Measurements from ENCODE around the gene SLC5A9.
"Not testable (repeated sequence)": the region's sequence is repeated elsewhere in the genome, so short reads cannot be mapped to it uniquely, and the experiment has no call there.

SLC5A9 gene

GRCh38 chr1:48200166-48200900, 22.2 kb upstream of the SLC5A9 start:
- Histone ChIP-seq H3K9me3 (ENCODE audit: insufficient read depth, low read depth, low read length) (no peaks in the 10 kb centered on the region), H3K36me3 (ENCODE audit: insufficient read depth, low read depth, low read length) (no peaks in the 10 kb centered on the region), H3K4me3 (ENCODE audit: low read length) (no peak overlapping the region), H3K4me1 (ENCODE audit: insufficient read depth, low read length) (no peaks in the 10 kb centered on the region), H3K9ac (ENCODE audit: low read depth, low read length) (no peak overlapping the region), H3K27ac (ENCODE audit: low read length) (no peak overlapping the region), H3K27me3 (ENCODE audit: insufficient read depth, low read length) (no peaks in the 10 kb centered on the region)

GRCh38 chr1:48202030-48202752, 20.3 kb upstream of the SLC5A9 start:
- no peak overlapping the region for H3K27ac ChIP-seq (ENCODE audit: low read length)
- no peak overlapping the region for H3K9ac ChIP-seq (ENCODE audit: low read depth, low read length)
- H3K9me3 ChIP-seq (ENCODE audit: insufficient read depth, low read depth, low read length) = no peaks in the 10 kb centered on the region
- H3K4me1 ChIP-seq (ENCODE audit: insufficient read depth, low read length) = no peaks in the 10 kb centered on the region
- H3K36me3 ChIP-seq (ENCODE audit: insufficient read depth, low read depth, low read length) = no peaks in the 10 kb centered on the region
- no peak overlapping the region for H3K4me3 ChIP-seq (ENCODE audit: low read length)
- H3K27me3 ChIP-seq (ENCODE audit: insufficient read depth, low read length) = no peaks in the 10 kb centered on the region

DNA sequence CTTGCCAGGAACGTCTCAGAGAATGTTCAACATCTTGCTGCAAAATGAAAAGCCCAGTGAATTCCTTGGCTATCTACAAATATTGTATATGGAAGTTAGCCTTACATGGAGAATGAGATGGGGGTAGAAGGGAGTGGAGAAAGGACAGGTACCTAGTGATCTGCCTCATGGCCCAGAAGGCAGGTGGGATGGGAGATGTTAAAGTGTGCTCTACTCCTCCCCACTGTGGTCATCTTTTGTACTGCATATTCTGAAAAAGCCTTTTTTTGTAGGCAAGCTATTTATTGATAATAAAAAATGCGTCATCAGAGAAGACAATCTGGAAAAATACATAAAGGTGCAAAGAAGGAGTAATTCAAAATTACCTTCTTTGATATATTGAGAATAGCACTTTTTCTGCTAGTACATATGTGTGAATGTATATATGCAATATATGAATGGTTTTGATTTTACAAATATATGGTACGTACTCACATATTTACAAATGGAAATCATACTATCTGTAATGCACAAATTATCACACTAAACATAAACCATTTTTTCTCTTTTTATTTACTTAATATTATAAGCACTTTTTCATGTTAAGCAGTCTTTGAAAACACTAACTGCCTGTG, 19.1 kb upstream of the SLC5A9 start:
- H3K4me3 ChIP-seq (ENCODE audit: low read length) = no peak overlapping the region

GRCh38 chr1:48205522-48205921, 17.0 kb upstream of the SLC5A9 start:
- Histone ChIP-seq H3K27ac (ENCODE audit: low read length) (no peak overlapping the region), H3K36me3 (ENCODE audit: insufficient read depth, low read depth, low read length) (no peaks in the 10 kb centered on the region), H3K4me1 (ENCODE audit: insufficient read depth, low read length) (peaks cover 10% of the 10 kb centered on the region), H3K27me3 (ENCODE audit: insufficient read depth, low read length) (no peaks in the 10 kb centered on the region), H3K4me3 (ENCODE audit: low read length) (no peak overlapping the region), H3K9me3 (ENCODE audit: insufficient read depth, low read depth, low read length) (no peaks in the 10 kb centered on the region), H3K9ac (ENCODE audit: low read depth, low read length) (no peak overlapping the region)

More for the DNA sequence above, 19.1 kb upstream of the SLC5A9 start:
- peaks cover 4% of the 10 kb centered on the region; the same call in 1 of the 2 replicates for H3K4me1 ChIP-seq (ENCODE audit: insufficient read depth, low read length)
- no peaks in the 10 kb centered on the region for H3K27me3 ChIP-seq (ENCODE audit: insufficient read depth, low read length)
- H3K36me3 ChIP-seq (ENCODE audit: insufficient read depth, low read depth, low read length) = no peaks in the 10 kb centered on the region
- no peak overlapping the region for H3K9ac ChIP-seq (ENCODE audit: low read depth, low read length)
- no peaks in the 10 kb centered on the region for H3K9me3 ChIP-seq (ENCODE audit: insufficient read depth, low read depth, low read length)
- H3K27ac ChIP-seq (ENCODE audit: low read length) = no peak overlapping the region

GRCh38 chr1:48206371-48206770, 16.1 kb upstream of the SLC5A9 start:
- Histone ChIP-seq H3K27ac (ENCODE audit: low read length) (no peak overlapping the region), H3K9ac (ENCODE audit: low read depth, low read length) (no peak overlapping the region), H3K36me3 (ENCODE audit: insufficient read depth, low read depth, low read length) (no peaks in the 10 kb centered on the region), H3K27me3 (ENCODE audit: insufficient read depth, low read length) (no peaks in the 10 kb centered on the region), H3K4me3 (ENCODE audit: low read length) (no peak overlapping the region), H3K9me3 (ENCODE audit: insufficient read depth, low read depth, low read length) (no peaks in the 10 kb centered on the region), H3K4me1 (ENCODE audit: insufficient read depth, low read length) (peaks cover 10% of the 10 kb centered on the region)

GRCh38 chr1:48207131-48207530, 15.4 kb upstream of the SLC5A9 start:
- Histone ChIP-seq H3K27ac (ENCODE audit: low read length) (no peak overlapping the region), H3K4me1 (ENCODE audit: insufficient read depth, low read length) (peaks cover 10% of the 10 kb centered on the region), H3K27me3 (ENCODE audit: insufficient read depth, low read length) (no peaks in the 10 kb centered on the region), H3K4me3 (ENCODE audit: low read length) (no peak overlapping the region), H3K9me3 (ENCODE audit: insufficient read depth, low read depth, low read length) (no peaks in the 10 kb centered on the region), H3K9ac (ENCODE audit: low read depth, low read length) (no peak overlapping the region), H3K36me3 (ENCODE audit: insufficient read depth, low read depth, low read length) (no peaks in the 10 kb centered on the region)

- Histone ChIP-seq H3K4me1 (ENCODE audit: insufficient read depth, low read length) (peaks cover 10% of the 10 kb centered on the region), H3K27me3 (ENCODE audit: insufficient read depth, low read length) (no peaks in the 10 kb centered on the region), H3K9ac (ENCODE audit: low read depth, low read length) (no peak overlapping the region), H3K27ac (ENCODE audit: low read length) (no peak overlapping the region), H3K9me3 (ENCODE audit: insufficient read depth, low read depth, low read length) (no peaks in the 10 kb centered on the region), H3K4me3 (ENCODE audit: low read length) (peak overlapping the region; percentile 43; the same call in 1 of the 2 replicates), H3K36me3 (ENCODE audit: insufficient read depth, low read depth, low read length) (no peaks in the 10 kb centered on the region)
Observed at GRCh38 chr1:48207536-48208075, 14.9 kb upstream of the SLC5A9 start.

GRCh38 chr1:48208251-48208650, 14.3 kb upstream of the SLC5A9 start:
- H3K27ac ChIP-seq (ENCODE audit: low read length) = no peak overlapping the region

DNA sequence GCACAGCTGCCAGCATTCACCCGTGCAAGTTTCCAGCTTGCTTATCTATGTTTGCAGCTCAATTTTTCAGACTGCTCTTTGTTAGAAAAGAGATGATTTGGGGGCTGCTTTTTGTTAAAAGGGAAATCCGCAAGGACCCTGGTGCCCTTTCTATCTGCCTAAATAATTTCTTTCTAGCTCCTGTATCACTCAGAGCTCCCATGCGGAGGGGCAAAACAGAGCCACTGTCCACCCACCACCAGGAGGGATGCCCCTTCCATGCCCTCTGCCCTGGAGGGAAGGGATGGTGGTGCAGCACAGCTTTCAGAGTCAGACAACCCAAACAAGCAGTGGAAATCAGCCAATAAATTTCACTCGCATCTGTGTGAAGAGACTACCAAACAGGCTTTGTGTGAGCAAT, 13.9 kb upstream of the SLC5A9 start:
- Histone ChIP-seq H3K4me3 (ENCODE audit: low read length) (peak overlapping the region; percentile 13; the same call in 1 of the 2 replicates), H3K4me1 (ENCODE audit: insufficient read depth, low read length) (peaks cover 10% of the 10 kb centered on the region), H3K9ac (ENCODE audit: low read depth, low read length) (peak overlapping the region; percentile 56; the same call in 1 of the 2 replicates), H3K27ac (ENCODE audit: low read length) (no peak overlapping the region), H3K36me3 (ENCODE audit: insufficient read depth, low read depth, low read length) (no peaks in the 10 kb centered on the region), H3K9me3 (ENCODE audit: insufficient read depth, low read depth, low read length) (no peaks in the 10 kb centered on the region), H3K27me3 (ENCODE audit: insufficient read depth, low read length) (no peaks in the 10 kb centered on the region)

More at GRCh38 chr1:48208251-48208650, 14.3 kb upstream of the SLC5A9 start:
- Histone ChIP-seq H3K4me3 (ENCODE audit: low read length) (peak overlapping the region; percentile 43), H3K27me3 (ENCODE audit: insufficient read depth, low read length) (no peaks in the 10 kb centered on the region), H3K9me3 (ENCODE audit: insufficient read depth, low read depth, low read length) (no peaks in the 10 kb centered on the region), H3K36me3 (ENCODE audit: insufficient read depth, low read depth, low read length) (no peaks in the 10 kb centered on the region), H3K9ac (ENCODE audit: low read depth, low read length) (peak overlapping the region; percentile 56; the same call in 1 of the 2 replicates), H3K4me1 (ENCODE audit: insufficient read depth, low read length) (peaks cover 10% of the 10 kb centered on the region)

GRCh38 chr1:48213462-48213861, 9.1 kb upstream of the SLC5A9 start:
- peaks cover 17% of the 10 kb centered on the region for H3K4me1 ChIP-seq (ENCODE audit: insufficient read depth, low read length)
- H3K4me3 ChIP-seq (ENCODE audit: low read length); H3K9me3 ChIP-seq (ENCODE audit: insufficient read depth, low read depth, low read length); H3K27me3 ChIP-seq (ENCODE audit: insufficient read depth, low read length); H3K36me3 ChIP-seq (ENCODE audit: insufficient read depth, low read depth, low read length); H3K9ac ChIP-seq (ENCODE audit: low read depth, low read length); H3K27ac ChIP-seq (ENCODE audit: low read length): not testable (repeated sequence)

DNA sequence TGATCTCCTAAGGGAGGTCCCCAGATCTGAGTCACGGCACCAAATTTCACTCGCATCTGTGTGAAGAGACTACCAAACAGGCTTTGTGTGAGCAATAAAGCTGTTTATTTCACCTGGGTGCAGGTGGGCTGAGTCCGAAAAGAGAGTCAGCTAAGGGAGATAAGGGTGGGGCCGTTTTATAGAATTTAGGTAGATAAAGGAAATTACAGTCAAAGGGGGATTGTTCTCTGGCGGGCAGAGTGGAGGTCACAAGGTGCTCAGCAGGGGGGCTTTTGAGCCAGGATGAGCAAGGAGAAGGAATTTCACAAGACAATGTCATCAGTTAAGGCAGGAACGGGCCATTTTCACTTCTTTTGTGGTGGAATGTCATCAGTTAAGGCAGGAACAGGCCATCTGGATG, 8.2 kb upstream of the SLC5A9 start:
- H3K9ac ChIP-seq (ENCODE audit: low read depth, low read length); H3K4me3 ChIP-seq (ENCODE audit: low read length); H3K27me3 ChIP-seq (ENCODE audit: insufficient read depth, low read length); H3K36me3 ChIP-seq (ENCODE audit: insufficient read depth, low read depth, low read length); H3K27ac ChIP-seq (ENCODE audit: low read length); H3K9me3 ChIP-seq (ENCODE audit: insufficient read depth, low read depth, low read length): not testable (repeated sequence)
- peaks cover 11% of the 10 kb centered on the region; the same call in 1 of the 2 replicates for H3K4me1 ChIP-seq (ENCODE audit: insufficient read depth, low read length)
